ENCODE results near the gene MID1. TPM values are rescaled to one million over a fixed set of nuclear protein-coding genes. Genes with fewer than 3 reads are reported as not detected.

MID1 gene
- total RNA-seq, 1 experiment from 2014 or later, result 9.7 TPM

GRCh38 chrX:10665681-10666080 lies 45.3 kb upstream of the MID1 start:
- H3K4me1 Mint-ChIP-seq (ENCODE audit: insufficient read depth, unreplicated experiment), result no peaks in the 10 kb centered on the region

GRCh38 chrX:10660171-10660570 lies 39.8 kb upstream of the MID1 start:
- Mint-ChIP-seq H3K27me3 (ENCODE audit: insufficient read depth, unreplicated experiment) (peaks cover 11% of the 10 kb centered on the region), H3K9me3 (ENCODE audit: unreplicated experiment) (peaks cover 8% of the 10 kb centered on the region), H3K4me1 (ENCODE audit: insufficient read depth, unreplicated experiment) (no peaks in the 10 kb centered on the region), H3K36me3 (ENCODE audit: insufficient read depth, unreplicated experiment) (no peaks in the 10 kb centered on the region), H3K4me3 (ENCODE audit: unreplicated experiment) (no peak overlapping the region), H3K27ac (ENCODE audit: low read depth, unreplicated experiment) (no peak overlapping the region)
- BruUV-seq (replicated peaks), result no TSS peak
- intact Hi-C loops (cut with micrococcal nuclease), result no loop called here
- no peak for TF ChIP-seq CTCF (IDR thresholded peaks at IDR 0.05; ENCODE audit: unreplicated experiment)
- ChIA-PET CTCF (interaction anchor here (1.2 to 1.6 kb wide), 2 partner anchors 11 to 470 kb away, joined by 4 to 7 read pairs; no protein-coding TSS in a partner anchor), POLR2A (no interaction called here)
- DNase-seq (ENCODE audit: unreplicated experiment), result no peak

More at GRCh38 chrX:10665681-10666080, 45.3 kb upstream of the MID1 start:
- Mint-ChIP-seq H3K27me3 (ENCODE audit: insufficient read depth, unreplicated experiment) (peaks cover 33% of the 10 kb centered on the region), H3K9me3 (ENCODE audit: unreplicated experiment) (no peaks in the 10 kb centered on the region), H3K4me3 (ENCODE audit: unreplicated experiment) (no peak overlapping the region), H3K27ac (ENCODE audit: low read depth, unreplicated experiment) (no peak overlapping the region), H3K36me3 (ENCODE audit: insufficient read depth, unreplicated experiment) (no peaks in the 10 kb centered on the region)
- no TSS peak for BruUV-seq (replicated peaks)
- no peak for TF ChIP-seq CTCF (IDR thresholded peaks at IDR 0.05; ENCODE audit: unreplicated experiment)
- DNase-seq (ENCODE audit: unreplicated experiment), result no peak
- POLR2A ChIA-PET, result no interaction called here
- CTCF ChIA-PET, result interaction anchor here (0.6 to 1.0 kb wide), 3 partner anchors 13 to 822 kb away, joined by 3 to 4 read pairs (median 3); no protein-coding TSS in a partner anchor
- intact Hi-C loops (cut with micrococcal nuclease), result no loop called here

GRCh38 chrX:10656214-10656613 lies 35.8 kb upstream of the MID1 start:
- Mint-ChIP-seq H3K27me3 (ENCODE audit: insufficient read depth, unreplicated experiment) (peaks cover 37% of the 10 kb centered on the region), H3K27ac (ENCODE audit: low read depth, unreplicated experiment) (no peak overlapping the region), H3K36me3 (ENCODE audit: insufficient read depth, unreplicated experiment) (no peaks in the 10 kb centered on the region), H3K4me3 (ENCODE audit: unreplicated experiment) (no peak overlapping the region), H3K9me3 (ENCODE audit: unreplicated experiment) (peaks cover 8% of the 10 kb centered on the region), H3K4me1 (ENCODE audit: insufficient read depth, unreplicated experiment) (no peaks in the 10 kb centered on the region)
- CTCF ChIA-PET, result interaction anchor here (1.2 to 1.3 kb wide), 2 partner anchors 39 to 112 kb away, joined by 3 to 4 read pairs; no protein-coding TSS in a partner anchor
- no peak for DNase-seq (ENCODE audit: unreplicated experiment)
- POLR2A ChIA-PET, result no interaction called here
- intact Hi-C loops (cut with micrococcal nuclease), result no loop called here
- no TSS peak for BruUV-seq (replicated peaks)
- TF ChIP-seq CTCF (IDR thresholded peaks at IDR 0.05; ENCODE audit: unreplicated experiment), result no peak

- CTCF ChIA-PET, result interaction anchor here (0.6 to 1.3 kb wide), 2 partner anchors 38 to 100 kb away, joined by 3 to 4 read pairs; no protein-coding TSS in a partner anchor
- Mint-ChIP-seq H3K27me3 (ENCODE audit: insufficient read depth, unreplicated experiment) (peaks cover 49% of the 10 kb centered on the region), H3K4me1 (ENCODE audit: insufficient read depth, unreplicated experiment) (no peaks in the 10 kb centered on the region), H3K36me3 (ENCODE audit: insufficient read depth, unreplicated experiment) (no peaks in the 10 kb centered on the region), H3K27ac (ENCODE audit: low read depth, unreplicated experiment) (no peak overlapping the region), H3K9me3 (ENCODE audit: unreplicated experiment) (peaks cover 8% of the 10 kb centered on the region), H3K4me3 (ENCODE audit: unreplicated experiment) (no peak overlapping the region)
- POLR2A ChIA-PET, result no interaction called here
- no peak for TF ChIP-seq CTCF (IDR thresholded peaks at IDR 0.05; ENCODE audit: unreplicated experiment)
- BruUV-seq (replicated peaks), result no TSS peak
- intact Hi-C loops (cut with micrococcal nuclease), result no loop called here
- no peak for DNase-seq (ENCODE audit: unreplicated experiment)
These were observed 34.6 kb upstream of the MID1 start for GRCh38 chrX:10654960-10655359.
